Tibial nerve (tissue), 4 donors: Measurements from ENCODE around the gene MFSD2B. TPM values are rescaled to one million over a fixed set of nuclear protein-coding genes. Genes with fewer than 3 reads are reported as not detected.

Experiments used
- DNase-seq, 2 donors: peaks; one replicate each; pipeline ENCODE4 v3.0.0-alpha.2; 2019; ENCODE audit warnings: low spot score in 2 of 2
- H3K27ac ChIP-seq, 4 donors: fragments of 200-600 bp; sonication (generic) in 3 of 4; one replicate each; pipeline ENCODE4 v1.5.1; 2017 to 2019; ENCODE audit warnings: mild to moderate bottlenecking in 1 of 4
- H3K27me3 ChIP-seq, 2 donors: fragments of 200-600 bp; sonication (generic) in 1 of 2; one replicate each; pipeline versions ENCODE4 v1.5.1 to v1.6.0; 2017 to 2019
- H3K36me3 ChIP-seq, 3 donors: fragments of 200-600 bp; sonication (generic); one replicate each; pipeline ENCODE4 v1.5.1; 2018 to 2019
- H3K4me1 ChIP-seq, 4 donors: fragments of 200-600 bp; sonication (generic) in 3 of 4; one replicate each; pipeline ENCODE4 v1.5.1; 2017 to 2019
- H3K4me3 ChIP-seq, 4 donors: fragments of 200-600 bp; sonication (generic) in 3 of 4; one replicate each; pipeline ENCODE4 v1.5.1; 2017 to 2019; ENCODE audit warnings: mild to moderate bottlenecking in 1 of 4, moderate library complexity in 1 of 4
- H3K9me3 ChIP-seq, 4 donors: fragments of 200-600 bp; sonication (generic) in 3 of 4; one replicate each; pipeline ENCODE4 v1.5.1; 2017 to 2019
- CTCF ChIP-seq, 5 experiments: fragments of 200-600 bp in 3 of 5; fragments of 450-650 bp in 2 of 5; sonication (generic) in 3 of 5; IDR thresholded peaks; one replicate each; pipeline ENCODE4 v1.5.1; 2016 to 2019; ENCODE audit warnings: antibody characterized with exemption in 5 of 5, mild to moderate bottlenecking in 3 of 5, moderate library complexity in 2 of 5
- EP300 ChIP-seq, 2 donors: sonication (generic); formaldehyde crosslinking; IDR thresholded peaks; one replicate each; pipeline ENCODE4 v1.6.1; 2017; ENCODE audit warnings: antibody characterized with exemption in 2 of 2, mild to moderate bottlenecking in 1 of 2
- POLR2A ChIP-seq, 2 donors: fragments of 450-650 bp; IDR thresholded peaks; one replicate each; pipeline ENCODE4 v1.6.1; 2017; ENCODE audit warnings: antibody characterized with exemption in 2 of 2, mild to moderate bottlenecking in 2 of 2, moderate library complexity in 2 of 2
- WGBS, 2 donors: methylation state at CpG; one replicate each; pipeline ENCODE4 v1.1.5; 2018; 5-methylcytosine and 5-hydroxymethylcytosine counted together
- total RNA-seq, 4 donors: library from RNA; depleted of rRNA; stranded (reverse); fragments of >200 nt; gene quantifications; one replicate each; pipeline ENCODE4 v1.1.0, GENCODE V29; 2016

MFSD2B gene
- total RNA-seq, 4 donors from 2014 or later = 0.98 to 1.0 TPM; not detected in 2

- Histone ChIP-seq H3K27me3 (no peaks in the 10 kb centered on the region), H3K9me3 (no peaks in the 10 kb centered on the region), H3K4me1 (no peaks in the 10 kb centered on the region), H3K27ac (no peak overlapping the region), H3K36me3 (peaks cover 0 to 30% (median 0%) of the 10 kb centered on the region in 3 donors), H3K4me3 (no peak overlapping the region)
- WGBS, 2 donors = 83 to 87% methylated on average over 5 of the region's 5 CpGs
- DNase-seq = no peak
- TF ChIP-seq POLR2A (IDR thresholded peaks at IDR 0.05) (no peak), EP300 (IDR thresholded peaks at IDR 0.05) (no peak), CTCF (IDR thresholded peaks at IDR 0.05) (no peak)
These were observed 9.8 kb downstream of the MFSD2B start for GRCh38 chr2:24019729-24020128.

DNA sequence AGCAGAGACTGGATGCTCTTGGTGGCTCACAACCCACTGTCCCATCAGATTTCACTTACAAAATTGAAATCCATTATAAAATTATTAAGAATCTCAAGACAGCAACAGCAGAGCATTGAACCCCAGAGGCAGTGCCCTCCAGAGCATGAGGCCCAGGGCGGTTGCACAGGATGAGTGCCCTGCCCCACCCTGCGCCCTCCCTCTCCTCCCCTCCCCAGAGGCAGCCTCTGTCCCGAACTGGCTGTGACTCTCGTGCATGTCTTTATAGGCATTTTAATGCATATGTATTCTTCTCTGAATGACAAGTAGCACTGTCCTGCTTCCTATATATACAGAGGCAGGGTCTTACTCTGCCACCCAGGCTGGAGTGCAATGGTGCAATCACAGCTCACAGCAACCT, 10.4 kb downstream of the MFSD2B start:
- H3K4me1 ChIP-seq = no peaks in the 10 kb centered on the region
- no peak overlapping the region for H3K4me3 ChIP-seq
- TF ChIP-seq EP300 (IDR thresholded peaks at IDR 0.05) = no peak
- TF ChIP-seq POLR2A (IDR thresholded peaks at IDR 0.05) = no peak
- no peak for TF ChIP-seq CTCF (IDR thresholded peaks at IDR 0.05)
- H3K27me3 ChIP-seq = no peaks in the 10 kb centered on the region
- no peak overlapping the region for H3K27ac ChIP-seq
- peaks cover 0 to 36% (median 0%) of the 10 kb centered on the region in 3 donors for H3K36me3 ChIP-seq
- 69 to 72% methylated on average over 4 of the region's 4 CpGs for WGBS, 2 donors
- no peaks in the 10 kb centered on the region for H3K9me3 ChIP-seq
- no peak for DNase-seq

GRCh38 chr2:24021122-24021998, 11.5 kb downstream of the MFSD2B start:
- no peak overlapping the region for H3K4me3 ChIP-seq
- no peak for DNase-seq
- TF ChIP-seq POLR2A (IDR thresholded peaks at IDR 0.05) = no peak
- no peak for TF ChIP-seq CTCF (IDR thresholded peaks at IDR 0.05)
- no peak for TF ChIP-seq EP300 (IDR thresholded peaks at IDR 0.05)
- no peaks in the 10 kb centered on the region for H3K4me1 ChIP-seq
- H3K36me3 ChIP-seq = peaks cover 0 to 47% (median 0%) of the 10 kb centered on the region in 3 donors
- H3K9me3 ChIP-seq = no peaks in the 10 kb centered on the region
- WGBS, 2 donors = 74 to 88% methylated on average over 14 to 19 of the region's 19 CpGs
- H3K27ac ChIP-seq = no peak overlapping the region
- H3K27me3 ChIP-seq = no peaks in the 10 kb centered on the region

DNA sequence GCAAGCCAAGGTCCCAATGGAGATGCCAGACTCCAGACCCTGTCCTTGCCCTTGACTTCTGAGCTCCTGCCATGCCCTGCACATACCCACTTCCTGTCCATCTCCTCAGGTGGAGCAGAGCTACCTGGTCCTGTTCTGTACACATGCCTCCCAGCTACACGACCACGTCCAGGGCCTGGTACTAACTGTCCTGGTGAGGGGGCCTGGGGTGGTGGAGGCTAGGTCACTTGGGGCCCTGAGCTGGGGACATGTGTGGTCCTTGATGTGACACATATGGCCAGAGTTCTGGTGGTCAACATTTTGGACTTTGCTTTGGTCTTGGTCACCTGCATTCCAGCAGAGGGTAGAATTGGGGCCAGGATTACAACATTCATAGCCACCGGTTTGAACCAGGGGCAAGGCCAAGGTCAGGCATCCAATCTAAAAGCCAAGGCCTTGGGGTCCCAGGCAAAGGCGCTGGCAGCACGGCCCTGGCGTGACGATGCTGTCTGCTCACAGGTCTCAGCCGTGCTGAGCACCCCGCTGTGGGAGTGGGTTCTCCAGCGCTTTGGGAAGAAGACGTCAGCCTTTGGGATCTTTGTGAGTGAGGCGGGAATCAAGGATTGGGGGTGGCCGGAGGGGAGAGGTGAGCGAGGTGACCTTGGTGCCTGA, 12.6 kb downstream of the MFSD2B start:
- DNase-seq = no peak
- WGBS, 2 donors = 88 to 90% methylated on average over 14 of the region's 14 CpGs
- Histone ChIP-seq H3K9me3 (no peaks in the 10 kb centered on the region), H3K27me3 (no peaks in the 10 kb centered on the region), H3K4me1 (no peaks in the 10 kb centered on the region), H3K4me3 (no peak overlapping the region), H3K36me3 (peaks cover 0 to 54% (median 0%) of the 10 kb centered on the region in 3 donors), H3K27ac (no peak overlapping the region)
- TF ChIP-seq POLR2A (IDR thresholded peaks at IDR 0.05) (no peak), CTCF (IDR thresholded peaks at IDR 0.05) (no peak), EP300 (IDR thresholded peaks at IDR 0.05) (no peak)
